Coronary artery (tissue), 2 donors: ENCODE results near the gene RP2.

Experiments used
- DNase-seq: peaks from one replicate; pipeline ENCODE4 v3.0.0-alpha.2; 2017; ENCODE audit warnings: low spot score
- H3K27ac ChIP-seq, 2 donors: fragments of 200-600 bp; sonication (generic); one replicate each; pipeline ENCODE4 v1.5.1; 2016 to 2019
- H3K4me3 ChIP-seq: fragments of 200-600 bp; sonication (generic); 2 replicates; pipeline ENCODE4 v1.5.1; 2016; ENCODE audit warnings: mild to moderate bottlenecking, moderate library complexity
- CTCF ChIP-seq: fragments of 200-600 bp; sonication (generic); IDR thresholded peaks from one replicate; pipeline ENCODE4 v1.5.1; 2019; ENCODE audit warnings: antibody characterized with exemption

Gene RP2

GRCh38 chrX:46864606-46865005 is 27.8 kb downstream of the RP2 start:
- DNase-seq, result no peak
- TF ChIP-seq CTCF, result no peak
- Histone ChIP-seq H3K4me3 (no peak overlapping the region), H3K27ac (no peak overlapping the region)

- DNase-seq, result no peak
- no peak overlapping the region for H3K4me3 ChIP-seq
- TF ChIP-seq CTCF, result no peak
- H3K27ac ChIP-seq, result peak overlapping the region in 1 of 2 donors; percentile 22
Observed at GRCh38 chrX:46865281-46865680, 28.4 kb downstream of the RP2 start.

GRCh38 chrX:46866726-46867125 is 29.9 kb downstream of the RP2 start:
- DNase-seq, result no peak
- TF ChIP-seq CTCF, result no peak
- Histone ChIP-seq H3K27ac (no peak overlapping the region), H3K4me3 (no peak overlapping the region)

- no peak overlapping the region for H3K4me3 ChIP-seq
- no peak for DNase-seq
- H3K27ac ChIP-seq, result no peak overlapping the region
- no peak for TF ChIP-seq CTCF
Observed at GRCh38 chrX:46873746-46874145, 36.9 kb downstream of the RP2 start.

GRCh38 chrX:46876901-46877300 is 40.1 kb downstream of the RP2 start:
- no peak for DNase-seq
- Histone ChIP-seq H3K27ac (no peak overlapping the region), H3K4me3 (no peak overlapping the region)
- TF ChIP-seq CTCF, result no peak

- Histone ChIP-seq H3K4me3 (no peak overlapping the region), H3K27ac (no peak overlapping the region)
- TF ChIP-seq CTCF, result no peak
- DNase-seq, result no peak
Observed at GRCh38 chrX:46882266-46882665, 45.4 kb downstream of the RP2 start.

GRCh38 chrX:46884799-46885198 is 48.0 kb downstream of the RP2 start:
- no peak for TF ChIP-seq CTCF
- Histone ChIP-seq H3K27ac (no peak overlapping the region), H3K4me3 (no peak overlapping the region)
- DNase-seq, result no peak
